GM19193 (cell line): ENCODE data around the gene GMIP.
A peak's percentile ranks its signal among the peaks of the same experiment; 100 is the strongest.

ENCODE experiments used
- POLR2A ChIP-seq: IDR thresholded peaks from 4 replicates; pipeline ENCODE4 v1.6.1; 2011; ENCODE audit not compliant: insufficient read depth, insufficient read length; ENCODE audit errors: extremely low read depth

Gene GMIP

DNA sequence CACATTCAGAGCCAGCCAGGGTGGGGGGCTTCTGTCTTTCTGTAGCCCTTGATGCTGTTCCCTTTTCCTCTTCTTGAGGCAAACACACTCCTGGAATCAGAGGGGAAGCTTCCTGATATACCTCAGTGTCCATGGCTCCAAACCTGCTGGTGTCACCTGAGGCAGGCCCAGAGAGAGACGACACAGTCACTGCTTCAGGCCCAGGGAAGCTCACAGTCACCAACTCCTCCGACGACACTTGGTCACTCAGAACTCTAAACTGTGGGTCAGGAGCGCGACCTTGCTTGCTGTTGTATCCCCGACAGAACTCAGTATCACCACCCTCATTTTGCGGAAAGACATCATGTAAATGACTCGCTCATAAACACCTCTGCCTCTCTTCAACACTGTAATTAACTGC is 18.9 kb upstream of the GMIP start:
- no peak for TF ChIP-seq POLR2A

DNA sequence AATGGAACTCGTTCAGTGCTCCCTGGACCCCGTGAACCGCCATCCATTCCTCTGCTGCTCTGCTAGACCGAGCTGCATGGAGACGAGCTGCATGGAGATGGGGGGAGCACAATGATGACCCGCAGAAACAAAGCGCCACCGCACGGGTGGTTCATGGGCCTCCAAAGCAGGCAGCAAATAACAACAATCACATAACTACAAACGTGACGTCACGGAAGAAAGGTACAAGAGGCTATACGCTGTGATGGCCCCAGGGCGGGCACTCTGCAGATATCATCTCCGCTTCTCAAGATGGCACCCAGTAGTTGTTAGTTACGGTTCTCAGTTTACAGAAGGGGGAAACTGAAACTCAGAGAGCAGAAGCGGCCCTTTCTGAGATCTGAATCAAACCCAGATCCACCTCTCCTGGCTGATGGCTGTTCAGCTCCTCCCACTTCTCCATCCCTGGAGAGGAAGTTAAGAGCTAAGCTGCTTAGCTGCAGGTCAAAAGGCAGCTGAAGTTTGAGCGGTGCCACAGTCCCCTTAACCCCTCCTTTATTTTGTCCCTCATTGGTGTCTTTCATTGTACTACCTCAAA is 18.3 kb upstream of the GMIP start:
- peak; percentile 52 for TF ChIP-seq POLR2A

DNA sequence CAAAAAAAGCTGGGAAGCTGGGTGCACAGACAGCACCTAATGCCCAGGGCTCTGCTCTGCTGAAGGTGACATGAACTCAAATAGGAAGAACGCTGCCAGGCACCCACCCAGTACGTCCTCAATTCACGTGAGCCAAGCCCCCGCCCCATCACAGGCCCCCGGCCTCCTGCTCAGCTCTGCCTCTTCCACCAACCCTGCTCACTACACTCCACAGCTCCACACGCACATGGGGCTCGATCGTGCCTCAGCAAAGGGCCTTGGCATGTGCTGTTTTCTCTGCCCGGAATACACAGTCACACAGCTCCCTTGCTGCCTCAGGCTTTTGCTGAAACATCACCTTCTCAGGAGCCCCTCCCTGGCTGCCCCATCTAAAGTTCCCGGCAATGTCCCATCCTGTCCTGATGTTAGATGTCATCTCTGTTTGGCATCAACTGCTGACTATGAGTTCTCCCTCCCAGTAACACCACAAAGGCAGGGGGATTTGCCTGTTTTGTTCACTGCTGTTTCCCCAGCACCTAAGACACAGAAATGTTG is 17.8 kb upstream of the GMIP start:
- no peak for TF ChIP-seq POLR2A

DNA sequence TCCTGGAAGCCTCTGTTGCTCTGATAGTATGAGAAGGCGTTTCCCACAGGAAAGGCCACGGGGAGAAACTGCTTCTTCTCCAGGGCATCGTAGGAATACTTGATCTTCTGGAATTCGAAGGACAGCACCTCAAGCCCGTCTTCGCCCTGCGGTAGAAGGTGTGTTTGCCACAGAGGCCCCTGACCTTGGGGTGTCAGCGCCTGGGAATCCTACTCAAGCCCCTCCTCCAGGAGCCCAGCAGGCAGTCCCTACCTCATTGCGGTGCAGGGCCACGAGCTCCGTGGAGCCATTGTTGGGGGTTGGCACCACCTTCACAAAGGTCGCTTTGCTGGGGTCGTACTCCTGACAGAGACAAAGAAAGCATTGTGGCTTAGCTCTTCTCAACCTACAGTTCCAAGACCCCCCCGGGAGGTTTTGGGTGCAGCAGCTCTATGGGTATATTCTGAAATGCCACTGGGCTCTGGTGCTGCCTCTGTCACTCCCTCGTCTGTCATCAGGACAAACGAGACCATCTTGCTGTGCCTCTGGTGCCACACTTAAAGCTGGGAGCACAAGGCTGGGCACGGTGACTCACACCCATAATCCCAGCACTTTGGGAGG is 16.3 kb upstream of the GMIP start:
- no peak for TF ChIP-seq POLR2A

DNA sequence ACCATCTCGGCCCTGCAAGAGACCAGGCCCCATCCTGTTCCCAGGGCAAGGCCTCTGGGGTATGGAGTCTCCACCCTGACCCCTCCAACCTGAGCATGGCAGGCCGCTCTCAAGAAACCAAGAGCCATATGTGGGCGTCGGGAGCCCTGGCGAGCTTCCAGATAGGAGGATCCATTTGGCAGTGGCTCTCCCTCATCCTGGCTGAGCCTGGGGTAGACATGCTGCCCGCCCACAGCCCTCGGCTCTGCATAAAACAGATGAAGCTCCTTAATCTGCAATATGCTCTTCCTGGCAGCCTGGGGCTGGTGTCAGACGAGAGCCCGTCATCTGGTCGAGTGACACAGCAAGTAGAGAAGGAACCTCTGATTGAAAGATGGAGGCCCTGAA is 13.9 kb upstream of the GMIP start:
- TF ChIP-seq POLR2A = no peak

DNA sequence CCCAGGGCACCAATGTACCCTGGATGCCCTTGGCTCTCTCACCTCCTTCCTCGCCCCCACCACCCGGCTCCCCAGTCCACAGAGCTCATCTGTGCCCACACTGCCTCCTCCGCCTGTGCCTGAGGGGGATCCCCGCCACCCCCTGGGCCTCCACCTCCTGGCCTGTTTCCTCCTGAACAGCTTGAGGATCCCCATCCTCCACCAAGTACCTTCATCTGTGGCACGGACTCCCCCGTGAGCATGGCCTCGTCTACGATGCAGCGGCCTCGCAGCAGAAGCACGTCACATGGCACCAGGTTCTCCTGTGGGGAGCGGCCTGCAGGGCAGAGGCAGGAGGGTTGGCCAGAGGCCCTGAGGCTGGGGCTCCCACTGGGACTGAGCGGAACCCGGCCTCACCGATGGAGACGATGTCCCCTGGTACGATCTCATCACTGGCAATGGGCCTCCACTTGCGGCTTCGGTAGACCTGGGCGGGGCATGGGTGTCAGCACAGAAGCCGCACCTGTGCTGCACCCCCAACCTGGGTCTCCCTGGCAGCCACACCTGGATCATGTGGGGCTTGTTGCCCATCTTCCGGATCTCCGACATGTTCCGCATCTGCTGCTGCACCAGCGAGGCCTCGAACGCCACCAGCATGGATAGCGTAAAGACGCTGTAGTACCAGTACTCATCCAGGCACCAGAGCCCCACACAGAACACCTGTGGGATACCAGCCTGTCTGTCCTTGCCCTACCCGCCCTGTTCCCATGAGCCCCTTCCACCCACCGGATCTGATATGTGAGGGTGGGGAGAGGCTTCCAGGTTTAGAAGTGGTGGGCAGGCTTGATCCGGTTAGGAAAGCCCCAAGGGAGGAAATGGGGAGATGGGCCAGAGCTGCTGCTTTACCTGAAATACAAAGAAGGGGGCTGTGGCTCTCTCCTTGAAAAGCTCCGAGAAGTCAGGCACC is 13.3 kb upstream of the GMIP start:
- peak; percentile 15 for TF ChIP-seq POLR2A

DNA sequence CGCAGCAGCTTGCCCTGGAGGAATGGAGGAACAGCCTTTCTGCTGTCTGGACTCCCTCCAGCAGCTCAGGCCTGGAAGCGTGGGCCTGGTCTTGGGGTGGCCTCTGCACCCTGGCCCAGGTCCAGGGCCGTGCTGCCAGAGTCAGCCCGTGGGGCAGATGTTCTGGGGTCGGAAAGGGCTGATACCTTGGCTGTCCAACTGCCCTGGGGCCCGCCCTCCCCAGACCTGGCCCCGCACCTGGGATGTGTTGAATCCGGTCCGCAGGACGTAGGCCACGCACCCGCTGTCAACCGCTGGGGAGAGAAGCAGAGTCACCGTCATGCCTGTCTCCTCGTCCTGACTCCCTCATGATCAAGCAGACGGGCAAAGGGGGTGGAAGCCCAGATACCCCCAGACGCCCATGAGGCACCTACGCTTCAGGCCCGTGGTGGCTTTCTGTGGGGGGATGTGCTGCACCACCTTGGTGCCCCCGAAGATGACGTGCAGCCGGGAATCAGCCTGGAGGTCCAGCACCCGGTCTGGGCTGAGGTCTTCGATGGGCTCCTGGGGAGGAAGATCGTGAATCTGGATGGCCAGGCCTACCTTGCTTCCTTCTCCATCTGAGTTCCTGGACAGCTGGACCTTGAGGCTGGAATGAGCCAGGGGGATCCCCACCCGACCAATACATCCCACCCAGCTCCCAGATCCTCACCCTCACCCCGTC is 12.3 kb upstream of the GMIP start:
- no peak for TF ChIP-seq POLR2A

DNA sequence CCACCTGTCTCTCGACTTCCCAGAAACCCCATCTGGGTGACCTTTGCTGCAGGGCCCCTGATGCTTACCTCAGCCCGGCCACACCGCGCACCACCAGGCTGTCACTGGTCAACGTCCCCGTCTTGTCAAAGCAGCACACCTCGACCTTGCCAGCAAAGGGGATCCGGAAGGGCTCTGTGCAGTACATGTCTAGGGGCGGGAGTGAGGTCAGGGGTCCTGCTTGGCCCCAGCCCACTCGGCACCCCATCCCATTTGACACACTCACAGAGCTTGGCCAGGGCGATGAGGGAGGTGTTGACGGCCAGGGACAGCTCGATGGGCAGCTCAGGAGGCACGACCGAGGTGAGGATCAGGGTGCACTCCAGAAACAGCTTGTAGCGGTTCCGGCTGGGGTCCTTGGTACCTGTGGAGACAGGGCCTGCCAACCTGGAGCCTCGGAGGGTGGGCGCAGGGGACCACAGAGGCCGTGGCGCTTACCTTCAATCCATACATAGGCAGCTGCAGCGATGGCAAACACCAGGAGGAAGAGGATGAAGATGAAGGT is 11.7 kb upstream of the GMIP start:
- no peak for TF ChIP-seq POLR2A

DNA sequence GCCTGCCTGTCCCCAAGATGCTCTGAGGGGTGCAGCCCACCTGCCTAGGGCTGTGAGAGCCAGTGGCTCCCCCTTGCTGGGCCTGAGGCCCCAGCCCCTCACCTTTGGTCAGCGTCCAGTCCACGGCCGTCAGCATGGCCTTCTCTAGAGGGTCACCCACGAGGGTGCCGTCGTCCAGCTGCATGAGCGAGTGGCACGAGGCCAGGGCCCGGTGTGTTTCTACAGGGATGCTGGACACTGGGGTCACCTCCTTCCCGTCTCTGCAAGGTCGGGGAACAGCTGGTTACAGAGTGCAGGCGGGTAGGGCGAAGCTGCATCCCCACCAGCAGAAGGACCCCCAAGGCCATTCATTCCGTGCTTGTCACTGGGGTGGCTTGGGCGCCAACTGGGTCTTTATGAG is 11.0 kb upstream of the GMIP start:
- TF ChIP-seq POLR2A = no peak

DNA sequence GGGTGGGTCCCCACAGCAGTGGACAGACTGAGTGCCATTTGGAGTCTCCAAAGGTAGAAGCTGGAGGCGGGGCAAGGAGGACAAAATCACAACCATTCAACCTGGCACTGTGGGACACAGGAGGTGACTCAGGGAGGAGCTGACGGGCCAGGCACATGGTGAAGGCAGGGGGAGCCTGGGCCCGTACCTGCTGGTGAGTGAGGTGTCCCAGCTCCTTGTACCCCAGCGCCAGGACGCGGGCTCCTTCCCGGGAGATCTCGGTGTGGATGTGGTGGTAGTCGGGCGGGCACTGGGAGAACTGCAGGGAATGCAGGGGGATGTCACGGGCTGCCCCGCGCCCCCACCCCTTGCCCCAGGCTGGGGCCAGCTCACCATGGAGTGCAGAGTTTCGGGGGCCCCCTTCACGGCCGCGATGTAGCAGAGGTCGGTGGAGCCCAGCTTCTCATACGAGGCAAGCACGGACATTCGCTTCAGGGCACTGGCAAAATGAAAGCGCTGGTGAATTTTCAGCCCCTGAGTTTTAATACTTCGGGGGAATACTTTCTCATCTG is 10.2 kb upstream of the GMIP start:
- no peak for TF ChIP-seq POLR2A

DNA sequence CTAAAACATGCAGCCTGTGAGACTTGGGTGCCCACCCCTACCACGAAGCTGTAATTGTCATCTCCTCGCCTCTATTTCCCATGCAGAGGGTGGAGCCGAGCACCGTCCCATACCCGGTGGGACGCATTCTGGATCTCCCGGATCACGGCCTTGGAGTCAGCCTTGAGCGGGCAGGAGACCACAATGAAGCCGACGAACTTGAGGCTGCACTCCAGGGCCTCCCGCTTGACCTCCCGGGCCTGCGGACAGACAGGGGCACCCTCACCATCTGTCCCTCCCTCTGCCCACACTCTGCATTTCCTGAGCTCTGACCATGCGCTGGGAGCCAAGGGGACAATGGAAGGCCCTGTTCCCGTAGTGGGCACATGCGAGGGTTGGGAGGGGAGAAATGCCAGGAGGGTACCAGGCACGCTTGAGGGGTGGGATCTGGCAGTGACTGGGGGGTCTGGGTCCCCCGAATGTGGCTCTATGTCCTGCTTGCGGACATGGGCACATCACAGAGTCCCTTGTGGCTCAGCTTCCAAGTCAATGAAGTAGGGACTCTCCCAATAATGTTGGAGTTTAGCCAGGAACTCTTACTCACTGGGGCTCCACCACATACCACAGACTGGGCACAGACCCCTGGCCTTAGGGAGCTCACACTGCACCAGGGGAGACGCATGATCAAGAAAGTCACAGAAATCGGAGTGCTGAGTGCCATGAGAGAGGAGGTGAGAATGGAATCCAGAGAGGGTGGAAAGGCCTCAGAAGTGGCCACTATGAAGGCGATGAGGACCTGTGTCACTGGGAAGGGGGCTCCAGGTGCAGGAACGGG is 9.2 kb upstream of the GMIP start:
- TF ChIP-seq POLR2A = no peak

DNA sequence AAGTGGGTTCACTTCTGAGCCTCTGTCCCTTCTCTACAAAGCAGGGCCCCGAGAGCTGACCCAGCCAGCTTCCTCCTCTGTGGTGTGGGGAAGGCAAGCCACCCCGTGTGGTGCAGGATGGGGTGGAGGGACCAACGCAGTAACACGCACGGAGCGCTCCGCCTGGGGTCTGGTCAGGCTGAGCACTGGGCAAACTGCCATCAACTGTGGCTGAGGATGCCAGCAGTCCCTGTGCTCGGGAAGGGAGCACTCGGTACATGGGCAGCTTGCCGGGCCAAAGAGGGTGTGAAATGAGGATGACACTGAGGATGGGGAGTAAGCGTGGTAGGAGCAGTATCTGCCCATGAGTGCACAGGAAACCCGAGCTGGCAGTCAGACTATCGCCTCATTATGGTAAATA is 7.6 kb upstream of the GMIP start:
- TF ChIP-seq POLR2A = no peak

DNA sequence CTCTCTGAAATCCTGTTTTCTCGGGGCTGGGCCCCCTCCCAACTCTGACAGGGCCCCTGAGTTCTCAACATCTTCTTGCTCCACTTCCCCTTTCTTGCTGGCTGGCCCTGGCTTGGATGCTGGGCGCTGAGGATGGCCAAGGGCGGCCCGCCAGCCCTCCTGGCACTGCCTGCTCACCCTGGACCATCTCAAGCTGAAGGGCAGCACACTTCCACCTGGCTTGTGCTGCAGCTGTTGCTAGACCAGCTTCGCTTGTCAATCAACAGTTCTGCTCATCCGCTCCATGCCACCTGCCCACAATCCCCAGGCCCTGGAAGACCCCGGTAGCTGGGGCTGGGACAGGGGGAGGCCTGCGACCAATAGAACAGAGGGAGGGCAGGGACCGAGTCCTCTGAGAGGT is 6.9 kb upstream of the GMIP start:
- TF ChIP-seq POLR2A = no peak

DNA sequence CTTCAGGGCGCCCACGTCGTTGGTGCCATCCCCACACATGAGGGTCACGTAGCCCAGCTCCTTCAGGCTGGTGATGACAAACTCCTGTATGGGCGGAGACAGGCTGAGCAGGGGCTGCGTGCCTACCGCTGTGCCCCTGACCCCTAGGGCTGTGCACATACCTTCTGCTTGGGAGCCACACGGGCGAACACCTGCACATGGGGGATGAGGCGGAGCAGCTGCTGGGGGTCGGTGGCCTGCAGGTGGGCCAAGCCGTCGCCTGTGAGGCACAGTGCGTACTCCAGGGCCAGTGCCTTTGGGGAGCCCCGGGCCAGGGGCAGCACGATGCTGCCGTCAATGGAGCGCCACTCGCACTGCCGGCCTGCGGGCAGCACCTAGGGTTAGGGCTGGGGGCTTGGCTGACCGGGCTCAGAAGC is 6.1 kb upstream of the GMIP start:
- no peak for TF ChIP-seq POLR2A
